Daoy (cell line): ENCODE data around the gene AGBL1. TPM values are rescaled to one million over a fixed set of nuclear protein-coding genes. Genes with fewer than 3 reads are reported as not detected.

Experiments
- DNase-seq: peaks from one replicate; pipeline ENCODE4 v3.0.0-alpha.2; 2015; ENCODE audit warnings: low read depth
- total RNA-seq: library from RNA; depleted of rRNA; stranded (reverse); fragments of >200 nt; shearing (Covaris generic); gene quantifications from 2 replicates; pipeline ENCODE4 v1.2.3, GENCODE V29; 2014

The AGBL1 gene
- total RNA-seq, 1 experiment from 2014 or later: not detected

DNA sequence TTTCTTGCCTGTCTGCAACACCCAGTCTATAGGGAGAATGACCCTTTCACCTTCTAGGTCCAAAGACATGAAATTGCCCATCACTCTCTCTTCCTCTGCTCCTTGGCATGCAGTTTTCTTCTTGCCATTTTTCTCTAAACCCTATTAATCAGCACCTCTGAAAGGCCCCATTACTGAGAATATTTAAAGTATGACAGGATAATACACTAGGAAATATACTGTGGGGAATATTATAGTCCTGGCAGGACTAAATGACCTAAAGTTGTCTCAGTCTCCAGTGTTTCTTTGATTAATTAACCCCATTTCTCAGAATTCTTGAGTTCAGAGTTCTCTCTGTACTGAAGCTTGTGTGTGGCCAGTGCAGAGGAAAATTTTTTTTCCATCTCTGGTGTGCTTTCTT lies 730.7 kb downstream of the AGBL1 start:
- DNase-seq: no peak

DNA sequence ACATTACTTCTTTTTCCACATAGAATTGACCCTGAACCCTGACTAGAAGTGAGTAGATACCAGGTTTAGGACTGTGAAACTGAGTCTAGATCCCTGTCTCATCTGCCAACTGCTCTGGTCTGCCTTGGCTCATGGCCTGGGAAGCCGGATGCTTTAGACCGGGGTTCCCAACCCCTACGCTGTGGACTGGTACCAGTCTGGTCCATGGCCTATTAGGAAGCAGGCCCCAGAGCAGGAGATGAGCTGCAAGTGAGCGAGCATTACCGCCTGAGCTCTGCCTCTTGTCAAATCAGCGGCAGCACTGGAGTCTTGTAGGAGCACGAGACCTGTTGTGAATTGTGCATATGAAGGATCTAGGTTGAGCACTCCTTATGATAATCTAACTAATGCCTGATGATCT lies 734.2 kb downstream of the AGBL1 start:
- DNase-seq: no peak

DNA sequence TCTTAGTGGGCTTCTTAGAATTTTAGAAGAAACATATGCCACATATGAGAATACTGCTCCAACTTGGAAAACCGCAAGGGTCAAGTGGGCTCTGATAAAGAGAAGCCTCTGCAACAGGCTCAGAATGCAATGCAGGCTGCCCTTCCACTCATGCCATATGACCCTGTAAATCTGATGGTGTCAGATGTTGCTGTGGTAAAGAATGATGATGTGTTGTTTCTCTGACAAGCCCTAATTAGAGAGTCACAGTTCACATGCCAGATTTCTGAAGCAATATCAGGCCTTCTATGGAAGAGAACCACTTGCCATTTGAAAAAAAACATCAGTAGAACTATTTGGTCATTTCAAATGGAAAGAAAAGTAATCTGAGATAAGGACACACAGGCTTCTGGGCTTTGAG lies 749.6 kb downstream of the AGBL1 start:
- no peak for DNase-seq

DNA sequence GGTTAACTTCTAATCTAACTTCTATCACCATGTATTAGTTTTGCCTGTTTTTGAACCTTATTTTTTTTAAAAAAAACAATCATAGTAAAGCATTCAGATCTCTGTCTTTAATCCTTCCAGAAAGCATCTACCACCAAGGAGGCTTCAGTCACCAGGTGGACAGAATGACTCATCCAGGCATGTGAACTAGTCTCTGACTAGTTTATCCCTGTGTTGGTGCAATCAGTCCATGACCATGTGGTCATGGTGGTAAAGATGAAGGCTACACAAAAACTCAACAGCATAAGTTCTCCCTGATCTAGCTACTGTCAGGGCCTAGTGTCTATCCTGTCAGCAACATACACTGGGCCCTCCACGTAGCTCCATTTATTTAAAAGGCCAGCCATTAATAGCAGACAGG lies 750.6 kb downstream of the AGBL1 start:
- no peak for DNase-seq

DNA sequence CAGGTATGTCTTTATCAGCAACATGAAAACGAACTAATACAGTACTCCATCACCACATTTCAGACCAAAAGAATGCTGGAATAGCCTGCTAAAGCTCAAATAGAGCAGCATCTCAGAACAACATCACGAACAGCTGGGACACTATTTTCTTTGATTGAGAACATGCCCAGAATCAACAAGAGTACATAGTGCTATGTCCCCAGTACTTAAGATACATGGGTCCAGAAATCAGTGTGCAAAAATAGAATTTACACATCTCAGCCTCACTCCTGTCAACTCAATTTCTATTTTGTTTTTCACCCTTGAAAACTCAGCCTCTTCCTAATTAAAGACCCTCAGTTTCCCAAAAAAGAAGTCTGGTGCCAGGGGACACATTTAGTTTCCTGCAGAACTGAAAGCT lies 753.9 kb downstream of the AGBL1 start:
- DNase-seq: no peak

DNA sequence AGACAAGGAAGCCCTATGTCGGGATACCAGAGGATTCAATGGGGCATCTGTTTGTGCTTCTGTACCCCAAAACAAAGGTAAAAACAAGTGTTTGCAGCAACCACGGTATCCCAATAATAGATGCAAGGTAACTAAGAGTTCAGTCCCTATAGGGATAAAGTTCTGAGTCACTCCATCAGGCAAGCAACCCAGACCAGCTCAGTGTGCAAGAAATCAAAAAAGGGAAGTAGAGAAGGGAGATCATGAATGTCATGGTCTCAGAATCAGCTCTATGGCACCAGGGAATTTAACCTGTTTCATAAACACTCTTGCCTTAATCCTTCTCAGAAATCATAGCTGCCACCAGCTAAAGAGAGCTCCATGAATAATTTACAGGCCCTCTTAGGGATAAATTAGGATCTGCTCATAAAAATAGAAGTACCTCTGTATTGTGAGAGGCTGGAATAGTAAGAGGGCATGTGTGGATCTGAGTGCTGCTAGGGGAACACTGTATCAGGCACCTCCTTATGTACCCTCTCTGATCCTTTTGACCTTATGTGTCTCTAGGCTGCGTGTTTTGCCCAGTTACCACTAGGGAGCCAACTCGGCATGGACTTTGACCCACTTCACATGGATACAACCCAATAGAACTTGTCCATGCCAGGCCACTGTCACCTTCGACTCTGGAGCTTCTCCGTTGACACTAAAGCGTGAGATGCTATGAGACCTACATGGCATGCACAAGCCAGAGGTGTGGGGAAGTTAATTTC lies 754.6 kb downstream of the AGBL1 start:
- DNase-seq: no peak

DNA sequence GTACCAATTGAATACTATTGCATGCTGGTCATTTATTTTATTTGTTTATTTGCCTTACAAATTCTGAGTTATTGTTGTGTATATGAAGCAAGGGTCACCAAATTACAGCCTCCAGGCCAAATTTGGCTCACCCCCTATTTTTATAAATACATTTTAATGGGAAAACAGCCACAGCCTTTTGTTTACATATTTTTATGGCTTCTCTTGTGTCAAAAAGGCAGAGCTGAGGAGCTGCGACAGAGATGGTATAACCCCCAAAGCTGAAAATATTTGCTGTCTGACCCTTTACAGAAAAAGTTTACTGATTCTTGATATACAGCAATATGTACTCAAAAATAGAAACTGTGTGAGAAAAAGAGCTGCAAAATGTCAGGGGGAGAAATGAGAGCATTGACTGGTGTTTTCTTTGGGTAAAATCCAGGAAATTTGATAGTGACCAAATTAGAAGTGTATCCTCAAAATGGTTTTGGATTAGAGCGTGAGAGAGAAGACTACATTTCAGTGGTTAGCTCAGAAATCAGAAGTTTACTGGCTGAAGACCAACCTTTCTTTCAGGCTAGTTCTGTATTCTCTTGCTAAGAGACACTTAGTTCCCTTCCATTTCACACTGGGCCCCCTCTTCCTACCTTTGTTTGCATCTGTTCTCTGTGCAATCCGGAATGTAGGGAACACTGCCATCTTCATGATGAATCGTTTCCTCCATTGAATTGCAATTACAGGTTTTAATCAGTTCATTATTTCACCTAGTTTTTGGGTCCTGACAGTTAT lies 757.8 kb downstream of the AGBL1 start:
- DNase-seq: no peak

DNA sequence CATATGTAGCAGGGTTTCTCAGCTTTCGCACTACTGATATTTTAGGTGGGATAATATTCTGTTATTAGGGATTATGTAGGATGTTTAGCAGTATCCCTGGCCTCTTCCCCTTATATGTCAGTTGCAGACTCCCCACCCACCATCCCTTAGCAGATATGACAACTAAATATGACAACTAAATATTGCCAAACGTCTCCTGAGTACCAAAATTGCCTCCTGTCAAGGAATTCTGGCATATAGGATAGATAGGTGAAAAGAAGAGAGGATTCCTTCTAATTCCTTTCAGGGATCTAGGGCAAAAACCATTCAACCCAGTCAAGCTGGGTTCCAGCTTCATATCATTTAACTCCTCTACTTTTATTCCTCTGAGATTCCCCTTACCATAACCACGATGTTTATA lies 759.8 kb downstream of the AGBL1 start:
- no peak for DNase-seq

DNA sequence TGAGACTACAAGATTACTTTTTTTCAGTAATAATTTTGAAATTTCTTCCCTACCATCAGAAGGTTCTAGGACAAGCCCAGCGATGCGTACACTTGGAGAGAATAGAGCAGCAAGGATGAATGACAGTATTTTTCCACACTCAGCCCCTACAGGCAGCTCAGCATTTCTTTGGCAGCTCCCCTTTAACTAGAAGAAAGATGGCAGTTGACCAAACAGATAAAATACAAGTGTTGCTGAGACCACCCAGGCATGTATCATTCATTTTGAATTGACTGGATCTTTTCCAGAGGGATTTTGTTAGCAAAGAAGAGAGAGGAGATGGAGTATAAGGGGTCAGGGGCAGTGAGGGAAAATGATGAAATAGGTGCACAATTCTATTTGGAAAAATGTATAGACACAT lies 761.3 kb downstream of the AGBL1 start:
- no peak for DNase-seq

DNA sequence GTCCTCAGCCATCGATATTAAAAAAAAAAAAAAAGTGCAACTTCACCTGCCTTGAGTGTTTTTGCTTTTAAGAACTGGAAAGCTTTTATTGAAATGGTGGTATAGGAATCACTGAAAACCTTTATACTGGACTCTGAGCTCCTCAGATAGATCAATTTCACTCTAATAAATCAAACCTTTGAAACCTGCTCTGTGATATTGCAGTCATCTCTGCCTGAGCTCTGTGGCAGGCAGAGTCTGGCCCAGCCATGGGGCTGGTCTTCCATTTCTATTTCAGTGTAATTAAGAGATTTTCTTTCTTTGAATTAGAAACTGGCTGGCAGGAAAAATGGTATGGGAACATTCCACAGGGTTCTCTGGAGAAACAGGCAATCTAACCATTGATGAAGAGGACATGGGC lies 762.5 kb downstream of the AGBL1 start:
- no peak for DNase-seq

DNA sequence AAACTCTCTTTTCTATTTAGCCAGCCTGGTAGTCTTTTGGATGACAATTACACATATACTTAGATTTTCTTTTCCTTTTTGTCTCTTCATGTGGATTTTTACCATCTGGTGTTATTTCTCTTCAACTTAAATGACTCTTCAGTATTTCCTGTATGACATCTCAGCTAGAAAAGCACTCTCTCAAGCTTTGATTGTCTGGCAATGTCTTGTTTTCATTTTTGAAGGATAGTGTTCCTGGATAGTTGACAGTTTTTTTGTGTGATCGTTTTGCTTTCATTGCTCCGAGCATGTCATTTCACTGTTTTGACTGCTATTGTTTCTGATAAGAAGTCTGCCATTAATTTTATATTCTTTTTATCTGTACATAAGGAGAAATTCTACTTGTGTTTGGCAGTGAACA lies 766.4 kb downstream of the AGBL1 start:
- DNase-seq: no peak

DNA sequence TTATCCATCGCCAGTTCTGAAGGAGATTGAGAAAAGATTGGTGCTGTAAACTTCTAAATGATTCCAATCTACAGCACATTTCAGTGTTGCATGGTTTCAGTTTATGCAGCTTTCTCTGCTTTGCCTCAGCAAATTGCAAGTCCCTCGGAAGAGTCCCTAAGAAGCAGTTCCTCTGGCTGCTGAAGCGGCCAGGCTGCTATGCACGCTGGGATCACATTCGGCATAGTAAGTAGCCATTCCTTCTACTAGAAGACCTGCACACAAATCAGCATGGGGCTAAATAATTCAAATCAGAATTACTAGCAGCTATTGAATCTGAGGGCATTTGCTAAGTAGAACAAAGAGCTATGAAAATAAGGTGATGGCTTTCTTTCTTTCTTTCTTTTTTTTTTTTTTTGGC lies 769.5 kb downstream of the AGBL1 start:
- DNase-seq: no peak

DNA sequence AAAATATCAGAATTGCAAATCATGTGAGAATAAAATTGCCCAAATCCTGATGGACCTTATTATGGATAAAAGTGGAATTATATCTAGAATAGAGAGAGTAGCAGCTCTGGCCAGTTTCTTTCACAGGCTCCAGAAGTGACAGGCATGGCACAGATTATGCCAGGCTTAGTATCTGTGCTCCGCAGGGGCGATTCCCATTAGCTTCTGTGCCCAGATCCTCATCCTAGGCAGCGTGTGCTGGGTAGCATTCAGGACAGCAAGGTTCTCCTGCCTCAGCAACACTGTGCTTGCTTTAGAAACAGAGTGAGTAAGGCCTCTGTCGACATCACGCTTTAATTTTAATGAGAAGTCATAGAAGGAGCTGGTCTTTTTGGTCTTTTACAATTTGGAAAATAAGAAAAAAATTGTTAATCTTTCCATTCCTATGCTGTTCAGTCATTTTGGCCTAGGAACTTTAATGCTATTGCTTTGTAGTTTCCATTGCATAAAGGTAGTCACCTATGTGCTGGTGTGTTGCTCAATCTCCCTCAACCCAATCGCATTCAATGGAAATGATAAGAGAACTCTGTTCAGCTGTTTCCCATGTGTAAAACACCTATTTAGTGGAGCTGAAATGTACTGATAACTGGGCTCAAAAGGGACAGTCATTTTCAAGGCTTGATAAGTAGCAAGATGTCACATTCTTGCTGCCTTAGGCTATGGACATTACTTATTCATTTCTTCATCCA lies 770.1 kb downstream of the AGBL1 start:
- no peak for DNase-seq

DNA sequence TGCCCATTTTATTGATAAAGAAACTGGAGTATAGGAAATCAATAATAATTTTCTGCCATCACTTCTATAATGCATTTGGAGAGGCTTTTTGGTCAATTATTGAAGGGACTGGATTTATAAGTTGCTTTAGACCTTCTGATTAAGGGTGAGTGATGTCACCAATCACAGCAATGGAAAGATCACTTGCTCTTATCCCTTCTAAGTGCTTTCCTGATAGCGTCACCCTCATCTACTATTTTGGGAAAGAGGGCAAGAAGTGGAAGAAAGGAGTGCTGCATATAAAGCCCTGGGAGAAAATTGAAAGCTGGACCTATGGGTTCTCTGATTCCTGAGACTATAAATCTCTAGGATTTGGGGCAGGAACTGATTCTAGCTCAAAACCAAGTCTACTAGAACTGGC lies 771.3 kb downstream of the AGBL1 start:
- no peak for DNase-seq

DNA sequence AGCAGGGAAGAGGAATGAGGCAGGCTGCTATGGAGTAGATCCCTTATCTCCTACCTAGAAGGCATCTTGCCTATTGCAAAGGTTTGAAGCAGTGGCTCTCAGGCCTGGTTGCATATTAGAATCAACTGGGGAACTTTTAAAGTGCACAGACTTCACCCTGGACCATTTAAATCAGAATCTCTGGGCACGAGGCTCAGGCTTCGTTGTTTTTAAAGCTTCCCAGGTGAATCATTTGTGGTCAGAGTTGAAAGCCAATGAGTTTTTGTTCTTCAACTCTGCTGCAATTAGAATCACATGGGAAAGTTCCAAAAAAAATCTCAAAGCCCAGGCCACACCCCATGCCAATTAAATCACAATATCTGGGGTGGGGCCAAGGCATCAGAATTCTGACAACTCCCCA lies 773.1 kb downstream of the AGBL1 start:
- no peak for DNase-seq

DNA sequence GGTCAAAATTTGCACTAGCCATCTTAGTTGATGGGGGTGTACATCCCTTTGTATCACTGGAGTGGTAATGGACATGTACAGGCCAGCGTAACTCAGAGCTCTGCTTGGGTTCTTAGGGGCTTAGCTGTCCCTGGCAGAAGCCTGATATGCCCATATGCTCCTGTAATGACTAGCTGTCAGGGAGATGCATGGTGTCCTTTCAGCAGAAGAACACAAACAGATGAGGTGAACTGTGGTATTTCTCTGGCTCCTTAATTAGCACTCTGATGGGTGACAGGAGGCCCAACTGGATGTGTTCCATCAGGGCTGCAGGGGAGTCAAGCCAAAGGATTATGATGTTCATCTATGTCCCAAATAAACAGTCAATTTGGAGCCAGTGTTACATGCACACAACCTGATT lies 774.5 kb downstream of the AGBL1 start:
- no peak for DNase-seq

DNA sequence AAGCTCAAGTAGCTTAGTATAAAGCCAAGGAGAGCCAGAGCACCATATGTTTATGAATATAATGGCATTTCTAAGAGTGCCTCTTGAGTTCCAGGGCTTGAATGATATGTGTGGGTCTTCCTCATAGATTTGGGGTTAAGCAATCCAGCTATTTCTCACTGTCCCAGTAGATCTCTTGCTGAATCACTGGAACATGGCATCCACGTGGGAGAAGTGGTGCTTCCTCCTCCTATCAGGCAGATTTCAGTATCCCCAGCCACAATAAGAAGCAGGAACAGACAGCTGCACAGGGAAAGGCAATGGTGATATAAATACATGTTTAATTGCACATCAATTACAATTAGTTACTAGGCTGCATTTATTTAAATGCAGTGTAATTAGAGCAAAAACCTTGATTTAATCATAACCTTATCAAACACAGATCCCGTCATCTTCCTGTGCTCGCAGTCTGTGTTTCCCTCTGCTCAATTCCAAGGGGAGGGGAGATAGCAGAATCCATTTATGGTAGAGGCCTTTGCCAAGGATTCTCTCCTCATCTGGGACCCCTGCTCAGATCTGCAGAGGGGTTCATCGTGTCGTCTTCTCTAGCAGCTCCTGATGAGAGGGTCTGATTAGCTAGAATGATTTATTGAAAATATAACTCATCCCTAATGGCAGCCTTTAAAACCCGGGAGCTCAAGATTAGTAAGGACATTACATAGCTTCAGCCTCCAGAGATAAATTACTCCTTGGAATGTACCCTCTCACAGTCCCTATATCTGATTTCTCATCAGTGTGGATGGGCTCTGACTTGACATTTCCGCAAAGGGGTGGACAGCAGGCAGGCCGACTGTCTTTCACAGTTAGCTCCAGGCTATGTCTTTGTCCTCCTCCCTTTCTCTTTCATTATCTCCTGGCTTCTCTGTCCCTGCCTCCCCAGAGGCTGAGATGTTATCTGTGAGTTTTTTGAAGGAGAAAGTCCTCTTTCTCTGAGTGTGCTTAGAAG lies 775.9 kb downstream of the AGBL1 start:
- no peak for DNase-seq

DNA sequence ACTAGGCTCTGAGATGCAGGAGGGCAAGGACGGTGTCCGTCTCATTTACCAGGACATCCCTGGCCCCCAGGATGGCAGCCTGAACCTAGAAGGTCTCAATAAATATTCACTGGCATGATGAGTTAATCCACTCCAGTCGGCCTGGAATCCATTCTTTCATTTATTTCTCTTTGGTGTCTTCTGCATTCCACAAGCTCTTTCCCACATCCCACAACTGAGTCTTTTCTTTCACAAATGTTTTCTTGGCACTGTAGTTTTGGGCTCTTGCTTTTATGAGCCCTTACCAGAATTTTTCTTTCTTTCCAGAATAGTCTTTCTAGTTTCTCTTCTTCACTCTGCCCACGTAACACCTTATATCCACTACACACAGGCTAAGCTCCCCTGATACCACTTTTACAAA lies 778.0 kb downstream of the AGBL1 start:
- no peak for DNase-seq

DNA sequence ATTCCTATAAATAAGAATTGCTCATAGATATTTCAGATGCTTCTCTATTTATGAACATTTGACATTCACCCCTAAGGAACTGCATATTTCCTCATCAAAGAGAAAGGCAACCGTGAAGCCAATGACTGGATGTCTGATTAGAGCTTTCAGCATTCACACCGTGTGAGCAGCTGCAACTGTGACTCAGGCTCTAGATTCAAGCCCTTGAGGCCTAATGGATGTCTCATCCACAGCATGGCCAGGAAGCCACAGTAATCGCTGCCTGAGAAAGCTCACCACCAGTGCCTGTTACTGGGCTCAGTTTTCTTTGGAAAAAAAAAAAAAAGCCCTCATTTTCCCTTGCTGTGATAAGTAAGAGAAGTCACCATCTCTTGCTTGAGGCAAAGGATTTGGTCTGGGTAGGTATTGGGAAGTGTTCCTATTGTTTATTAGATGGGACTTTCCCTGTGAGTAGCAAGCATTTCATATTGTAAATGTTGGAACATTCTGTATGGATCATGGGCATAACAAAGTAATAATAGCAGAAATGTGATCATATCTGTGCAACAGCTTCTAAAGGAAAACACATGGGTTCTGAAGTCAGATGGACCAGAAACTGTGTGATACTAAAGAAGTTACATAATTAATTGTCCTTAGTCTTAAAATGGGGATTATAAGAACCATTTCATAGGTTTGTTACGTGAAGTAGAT lies 783.7 kb downstream of the AGBL1 start:
- DNase-seq: peak; percentile 23

DNA sequence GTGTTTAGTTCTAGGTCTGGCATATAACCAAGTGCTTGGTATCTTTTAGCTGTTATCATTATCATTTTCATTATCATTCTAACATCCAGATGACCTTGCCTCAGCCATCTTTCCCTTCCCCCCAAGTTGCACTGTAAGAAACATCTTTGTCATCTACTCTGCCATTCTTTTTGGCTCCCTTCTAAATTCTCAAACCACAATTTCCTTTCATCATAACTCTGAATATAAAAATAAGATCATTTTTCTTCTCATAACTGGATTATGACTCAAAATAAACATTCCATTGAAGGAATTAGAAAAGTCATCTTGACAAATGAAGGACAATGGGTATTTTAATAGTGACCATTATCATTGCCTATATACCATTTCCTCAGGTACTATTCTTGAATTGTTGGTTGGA lies 786.2 kb downstream of the AGBL1 start:
- no peak for DNase-seq

DNA sequence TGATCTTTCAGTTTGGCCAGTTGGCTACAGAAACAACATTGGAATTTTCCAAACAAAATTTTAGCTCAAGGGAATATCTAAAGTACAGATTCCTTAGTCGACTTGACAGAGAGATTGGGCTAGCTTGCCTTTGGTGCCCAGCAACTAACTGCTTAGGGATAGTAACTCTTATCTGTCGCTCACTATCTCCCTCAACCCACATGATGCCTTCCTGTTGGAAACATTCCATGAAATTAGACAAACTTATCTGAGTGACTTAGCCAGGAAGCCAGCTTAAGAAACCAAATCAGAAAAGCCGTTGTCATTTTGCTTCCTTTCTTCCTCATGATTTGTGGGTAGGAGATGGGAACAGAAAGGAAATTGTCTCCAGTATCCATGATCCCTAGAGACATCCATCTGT lies 791.2 kb downstream of the AGBL1 start:
- DNase-seq: no peak
